HAP-1 (cell line): ENCODE results near the gene ODAD3.
"Not testable (repeated sequence)": the region's sequence is repeated elsewhere in the genome, so short reads cannot be mapped to it uniquely, and the experiment has no call there.

ENCODE experiments used
- DNase-seq, 2 experiments: peaks; one replicate each; pipeline ENCODE4 v3.0.0-alpha.2; 2016 to 2020; ENCODE audit warnings: low spot score in 2 of 2
- H3K27me3 ChIP-seq: fragments of 250-450 bp; sonication (Bioruptor Pico); 2 replicates; pipeline ENCODE4 v1.5.1; 2020; ENCODE audit warnings: low read depth, mild to moderate bottlenecking, moderate library complexity
- H3K36me3 ChIP-seq: fragments of 250-450 bp; sonication (Bioruptor Pico); replicated peaks from 2 replicates; pipeline ENCODE4 v1.5.1; 2020; ENCODE audit warnings: mild to moderate bottlenecking
- H3K4me1 ChIP-seq: fragments of 250-450 bp; sonication (Bioruptor Pico); 2 replicates; pipeline ENCODE4 v1.5.1; 2020; ENCODE audit warnings: mild to moderate bottlenecking
- H3K4me3 ChIP-seq: fragments of 250-450 bp; sonication (Bioruptor Pico); 2 replicates; pipeline ENCODE4 v1.5.1; 2020; ENCODE audit warnings: mild to moderate bottlenecking, moderate library complexity
- H3K9me3 ChIP-seq: fragments of 250-450 bp; sonication (Bioruptor Pico); 2 replicates; pipeline ENCODE4 v1.5.1; 2020; ENCODE audit warnings: mild to moderate bottlenecking, moderate library complexity
- in situ Hi-C: fragments of 300-500 bp; cut with MboI; formaldehyde crosslinking; loops from 3 replicates; pipeline ENCODE4 v1.14.3; 2020; ENCODE audit warnings: low sequenced_read_pairs, inconsistent platforms, mixed read lengths

ODAD3 gene

GRCh38 chr19:11473725-11474124 is 38.8 kb upstream of the ODAD3 start:
- Histone ChIP-seq H3K4me1 (no peaks in the 10 kb centered on the region), H3K36me3 (no peaks in the 10 kb centered on the region), H3K9me3 (no peaks in the 10 kb centered on the region), H3K27me3 (no peaks in the 10 kb centered on the region), H3K4me3 (no peak overlapping the region)
- no peak for DNase-seq
- in situ Hi-C loops: no loop called here

GRCh38 chr19:11468266-11468845 is 33.4 kb upstream of the ODAD3 start:
- H3K9me3 ChIP-seq, H3K36me3 ChIP-seq, in situ Hi-C loops, DNase-seq, H3K4me3 ChIP-seq, H3K4me1 ChIP-seq, H3K27me3 ChIP-seq: not testable (repeated sequence)

- H3K36me3 ChIP-seq: no peaks in the 10 kb centered on the region
- no peaks in the 10 kb centered on the region for H3K9me3 ChIP-seq
- no peaks in the 10 kb centered on the region for H3K27me3 ChIP-seq
- H3K4me3 ChIP-seq: no peak overlapping the region
- no peak for DNase-seq
- H3K4me1 ChIP-seq: no peaks in the 10 kb centered on the region
- in situ Hi-C loops: no loop called here
Measured at GRCh38 chr19:11465600-11465999, 30.7 kb upstream of the ODAD3 start.

GRCh38 chr19:11464333-11465265 is 29.7 kb upstream of the ODAD3 start:
- Histone ChIP-seq H3K9me3 (no peaks in the 10 kb centered on the region), H3K27me3 (no peaks in the 10 kb centered on the region), H3K4me1 (no peaks in the 10 kb centered on the region), H3K36me3 (no peaks in the 10 kb centered on the region), H3K4me3 (no peak overlapping the region)
- in situ Hi-C loops: no loop called here
- DNase-seq: no peak

GRCh38 chr19:11463391-11463790 is 28.5 kb upstream of the ODAD3 start:
- no peaks in the 10 kb centered on the region for H3K4me1 ChIP-seq
- no peak for DNase-seq
- no peaks in the 10 kb centered on the region for H3K27me3 ChIP-seq
- no peaks in the 10 kb centered on the region for H3K36me3 ChIP-seq
- H3K9me3 ChIP-seq: no peaks in the 10 kb centered on the region
- in situ Hi-C loops: no loop called here
- no peak overlapping the region for H3K4me3 ChIP-seq

- no peak for DNase-seq
- Histone ChIP-seq H3K36me3 (no peaks in the 10 kb centered on the region), H3K27me3 (no peaks in the 10 kb centered on the region), H3K4me1 (no peaks in the 10 kb centered on the region), H3K4me3 (no peak overlapping the region), H3K9me3 (no peaks in the 10 kb centered on the region)
- in situ Hi-C loops: no loop called here
Measured at GRCh38 chr19:11461453-11461852, 26.5 kb upstream of the ODAD3 start.

GRCh38 chr19:11460207-11460606 is 25.3 kb upstream of the ODAD3 start:
- no peak for DNase-seq
- no peaks in the 10 kb centered on the region for H3K4me1 ChIP-seq
- H3K4me3 ChIP-seq: no peak overlapping the region
- H3K36me3 ChIP-seq: no peaks in the 10 kb centered on the region
- H3K9me3 ChIP-seq: no peaks in the 10 kb centered on the region
- no peaks in the 10 kb centered on the region for H3K27me3 ChIP-seq
- in situ Hi-C loops: no loop called here

- DNase-seq, in situ Hi-C loops, H3K9me3 ChIP-seq: not testable (repeated sequence)
Measured at GRCh38 chr19:11458912-11459311, 24.0 kb upstream of the ODAD3 start.

GRCh38 chr19:11458236-11458900 is 23.4 kb upstream of the ODAD3 start:
- in situ Hi-C loops: no loop called here
- Histone ChIP-seq H3K27me3 (no peaks in the 10 kb centered on the region), H3K4me1 (no peaks in the 10 kb centered on the region), H3K4me3 (no peak overlapping the region), H3K36me3 (no peaks in the 10 kb centered on the region), H3K9me3 (no peaks in the 10 kb centered on the region)
- DNase-seq: no peak

More at GRCh38 chr19:11458912-11459311, 24.0 kb upstream of the ODAD3 start:
- H3K27me3 ChIP-seq, H3K4me1 ChIP-seq, H3K36me3 ChIP-seq, H3K4me3 ChIP-seq: not testable (repeated sequence)

GRCh38 chr19:11457831-11458230 is 22.9 kb upstream of the ODAD3 start:
- no peaks in the 10 kb centered on the region for H3K4me1 ChIP-seq
- no peaks in the 10 kb centered on the region for H3K27me3 ChIP-seq
- in situ Hi-C loops: no loop called here
- DNase-seq: no peak
- no peaks in the 10 kb centered on the region for H3K36me3 ChIP-seq
- H3K9me3 ChIP-seq: no peaks in the 10 kb centered on the region
- no peak overlapping the region for H3K4me3 ChIP-seq

GRCh38 chr19:11457115-11457514 is 22.2 kb upstream of the ODAD3 start:
- no peaks in the 10 kb centered on the region for H3K4me1 ChIP-seq
- in situ Hi-C loops: no loop called here
- no peak for DNase-seq
- no peaks in the 10 kb centered on the region for H3K9me3 ChIP-seq
- H3K36me3 ChIP-seq: no peaks in the 10 kb centered on the region
- no peaks in the 10 kb centered on the region for H3K27me3 ChIP-seq
- H3K4me3 ChIP-seq: no peak overlapping the region

GRCh38 chr19:11456659-11457058 is 21.7 kb upstream of the ODAD3 start:
- no peaks in the 10 kb centered on the region for H3K4me1 ChIP-seq
- no peaks in the 10 kb centered on the region for H3K9me3 ChIP-seq
- in situ Hi-C loops: no loop called here
- no peaks in the 10 kb centered on the region for H3K27me3 ChIP-seq
- DNase-seq: no peak
- no peaks in the 10 kb centered on the region for H3K36me3 ChIP-seq
- H3K4me3 ChIP-seq: no peak overlapping the region

GRCh38 chr19:11455233-11455554 is 20.3 kb upstream of the ODAD3 start:
- H3K4me1 ChIP-seq, H3K27me3 ChIP-seq, H3K4me3 ChIP-seq, H3K36me3 ChIP-seq, DNase-seq, H3K9me3 ChIP-seq, in situ Hi-C loops: not testable (repeated sequence)
